H1 (cell line): ENCODE data around the gene PTPRH.

Experiments used
- BACH1 ChIP-seq: IDR thresholded peaks from 2 replicates; pipeline ENCODE4 v1.6.1; 2012; ENCODE audit warnings: low read length, improper control_type of control experiment
- CHD2 ChIP-seq: IDR thresholded peaks from 2 replicates; pipeline ENCODE4 v1.6.1; 2012; ENCODE audit warnings: low read length, improper control_type of control experiment
- CTCF ChIP-seq, 3 experiments: IDR thresholded peaks; 1 replicate in 2 of 3; 2 replicates in 1 of 3; pipeline versions ENCODE4 v1.5.1 to v1.6.1; 2011; ENCODE audit warnings: low read length in 3 of 3, mild to moderate bottlenecking in 3 of 3, inconsistent platforms in 2 of 3, low read depth in 1 of 3, moderate library complexity in 1 of 3; ENCODE audit not compliant: insufficient read depth in 1 of 3; ENCODE audit errors: control extremely low read depth in 1 of 3
- EZH2 ChIP-seq: fragments of 200-600 bp; sonication (generic); IDR thresholded peaks from 2 replicates; pipeline ENCODE4 v1.7.1; 2012; ENCODE audit warnings: low read depth, mild to moderate bottlenecking, moderate library complexity, low read length, inconsistent platforms; ENCODE audit not compliant: severe bottlenecking
- JUND ChIP-seq: IDR thresholded peaks from 2 replicates; pipeline ENCODE4 v1.6.1; 2011; ENCODE audit warnings: mild to moderate bottlenecking, improper control_type of control experiment, low read length
- MAX ChIP-seq: IDR thresholded peaks from 2 replicates; pipeline ENCODE4 v1.6.1; 2012; ENCODE audit warnings: inconsistent platforms
- POLR2AphosphoS5 ChIP-seq: IDR thresholded peaks from 2 replicates; pipeline ENCODE4 v1.6.1; 2011; ENCODE audit warnings: low read depth, low read length
- SIN3A ChIP-seq, 2 experiments: IDR thresholded peaks in 1 of 2; conservative IDR thresholded peaks in 1 of 2; 2 replicates each; pipeline ENCODE4 v1.6.1; 2011 to 2012; ENCODE audit warnings: low read length in 2 of 2, improper control_type of control experiment in 1 of 2, low read depth in 1 of 2, mild to moderate bottlenecking in 1 of 2
- USF2 ChIP-seq: IDR thresholded peaks from 2 replicates; pipeline ENCODE4 v1.6.1; 2011; ENCODE audit warnings: low read length, improper control_type of control experiment
- YY1 ChIP-seq: IDR thresholded peaks from 2 replicates; pipeline ENCODE4 v1.6.1; 2011; ENCODE audit warnings: low read depth, mild to moderate bottlenecking, low read length

GRCh38 chr19:55249841-55250240 lies 40.5 kb upstream of the PTPRH start:
- TF ChIP-seq CTCF (IDR thresholded peaks at IDR 0.05; ENCODE audit: control extremely low read depth in 1 of 3, insufficient read depth in 1 of 3, low read depth in 1 of 3, low read length in 3 of 3) (no peak), MAX (no peak), POLR2AphosphoS5 (no peak), EZH2 (no peak), JUND (no peak), USF2 (no peak), YY1 (no peak), BACH1 (no peak), CHD2 (no peak), SIN3A (conservative IDR thresholded peaks at IDR 0.05 in 1 of 2, IDR thresholded peaks at IDR 0.05 in 1 of 2; ENCODE audit: low read depth in 1 of 2, low read length in 2 of 2) (no peak)
